ENCODE measurements around the gene SIRT3. TPM values are rescaled to one million over a fixed set of nuclear protein-coding genes. Genes with fewer than 3 reads are reported as not detected.

Gene SIRT3
- polyA plus RNA-seq, 3 donors, result 4.3 to 23.7 (median 4.3) TPM

GRCh38 chr11:210122-210802 is 25.9 kb downstream of the SIRT3 start:
- WGBS (ENCODE audit: insufficient coverage), result 98% methylated on average over 9 of the region's 9 CpGs
- Histone ChIP-seq H3K9ac (ENCODE audit: insufficient read depth, low read length, poor library complexity, severe bottlenecking) (no peak overlapping the region), H3K9me3 (replicated peaks in 1 of 2; ENCODE audit: control insufficient read depth in 1 of 2, insufficient read depth in 1 of 2, low read length in 2 of 2) (no peaks in the 10 kb centered on the region), H3K4me3 (replicated peaks in 1 of 3; ENCODE audit: low read depth in 2 of 3, low read length in 3 of 3) (peak overlapping the region in 1 of 3 experiments; percentile 98), H3K79me2 (ENCODE audit: insufficient read depth, low read length) (peaks cover 49% of the 10 kb centered on the region), H2AFZ (ENCODE audit: insufficient read depth, low read depth, low read length, poor library complexity, severe bottlenecking) (no peak overlapping the region), H4K20me1 (ENCODE audit: insufficient read depth, low read length) (peaks cover 63% of the 10 kb centered on the region), H3K27ac (ENCODE audit: low read depth in 1 of 2, low read length in 2 of 2) (peak overlapping the region in 1 of 2 donors; percentile 100), H3K4me1 (ENCODE audit: control insufficient read depth in 1 of 2, insufficient read depth in 2 of 2, low read length in 2 of 2) (peaks cover 29 to 45% of the 10 kb centered on the region in 2 donors), H3K36me3 (replicated peaks in 1 of 2; ENCODE audit: control insufficient read depth in 1 of 2, insufficient read depth in 2 of 2, low read length in 2 of 2) (peaks cover 58 to 66% of the 10 kb centered on the region in 2 donors), H3K4me2 (replicated peaks; ENCODE audit: extremely low read depth, low read length, poor library complexity, severe bottlenecking) (peak overlapping the region; percentile 86), H3K27me3 (ENCODE audit: control insufficient read depth in 2 of 2, insufficient read depth in 2 of 2, low read length in 2 of 2) (no peaks in the 10 kb centered on the region)
- intact Hi-C loops (cut with micrococcal nuclease), result no loop called here
- H3K36me3 Mint-ChIP-seq, result peaks cover 54 to 66% of the 10 kb centered on the region in 2 donors
- peaks cover 35% of the 10 kb centered on the region for H3K4me1 Mint-ChIP-seq
- no peaks in the 10 kb centered on the region for H3K9me3 Mint-ChIP-seq
- H3K27me3 Mint-ChIP-seq (ENCODE audit: low read depth in 3 of 3), result peaks cover 0 to 6% (median 2%) of the 10 kb centered on the region in 3 donors
- TF ChIP-seq CTCF (IDR thresholded peaks at IDR 0.05), result no peak
- no peak for DNase-seq
- H3K4me3 Mint-ChIP-seq, result peak overlapping the region in 1 of 2 donors; percentile 98
- H3K27ac Mint-ChIP-seq, result peak overlapping the region in 3 of 7 donors; percentile 56 to 83 (median 75)

GRCh38 chr11:209275-210121 is 26.6 kb downstream of the SIRT3 start:
- H3K4me1 ChIP-seq (ENCODE audit: control insufficient read depth in 1 of 2, insufficient read depth in 2 of 2, low read length in 2 of 2), result peaks cover 29 to 45% of the 10 kb centered on the region in 2 donors
- H2AFZ ChIP-seq (ENCODE audit: insufficient read depth, low read depth, low read length, poor library complexity, severe bottlenecking), result peak overlapping the region; percentile 62
- WGBS (ENCODE audit: insufficient coverage), result 59% methylated on average over 27 of the region's 29 CpGs
- Mint-ChIP-seq H3K9me3 (no peaks in the 10 kb centered on the region), H3K36me3 (peaks cover 57 to 66% of the 10 kb centered on the region in 2 donors), H3K4me1 (peaks cover 36% of the 10 kb centered on the region), H3K27ac (peak overlapping the region; percentile 53 to 100 (median 84)), H3K4me3 (peak overlapping the region; percentile 97 to 98), H3K27me3 (ENCODE audit: low read depth in 3 of 3) (peaks cover 0 to 4% (median 2%) of the 10 kb centered on the region in 3 donors)
- peak overlapping the region; percentile 69 to 98 (median 81) for H3K4me3 ChIP-seq (replicated peaks in 1 of 3; ENCODE audit: low read depth in 2 of 3, low read length in 3 of 3)
- H3K9me3 ChIP-seq (replicated peaks in 1 of 2; ENCODE audit: control insufficient read depth in 1 of 2, insufficient read depth in 1 of 2, low read length in 2 of 2), result no peaks in the 10 kb centered on the region
- no peak for TF ChIP-seq CTCF (IDR thresholded peaks at IDR 0.05)
- peaks cover 59 to 66% of the 10 kb centered on the region in 2 donors for H3K36me3 ChIP-seq (replicated peaks in 1 of 2; ENCODE audit: control insufficient read depth in 1 of 2, insufficient read depth in 2 of 2, low read length in 2 of 2)
- peak overlapping the region; percentile 98 for H3K9ac ChIP-seq (ENCODE audit: insufficient read depth, low read length, poor library complexity, severe bottlenecking)
- H3K79me2 ChIP-seq (ENCODE audit: insufficient read depth, low read length), result peaks cover 54% of the 10 kb centered on the region
- intact Hi-C loops (cut with micrococcal nuclease), result loop anchor here in 1 of 2 donors (2.0 to 10.0 kb wide), 3 partner anchors 58 to 295 kb away; partner anchors contain the start of gene RNH1
- H3K27ac ChIP-seq (ENCODE audit: low read depth in 1 of 2, low read length in 2 of 2), result peak overlapping the region in 1 of 2 donors; percentile 100
- no peaks in the 10 kb centered on the region for H3K27me3 ChIP-seq (ENCODE audit: control insufficient read depth in 2 of 2, insufficient read depth in 2 of 2, low read length in 2 of 2)
- DNase-seq, result peak in 1 of 3 donors; percentile 13
- peaks cover 61% of the 10 kb centered on the region for H4K20me1 ChIP-seq (ENCODE audit: insufficient read depth, low read length)
- H3K4me2 ChIP-seq (replicated peaks; ENCODE audit: extremely low read depth, low read length, poor library complexity, severe bottlenecking), result peak overlapping the region; percentile 86
